GM12878 (cell line): ENCODE results near the gene ZFP36. TPM values are rescaled to one million over a fixed set of nuclear protein-coding genes. Genes with fewer than 3 reads are reported as not detected.

ENCODE experiments used
- ATAC-seq: fragments of 200-7000 bp; cut with Tn5 transposase; 3 replicates; pipeline ENCODE4 v1.9.1; 2020; ENCODE audit warnings: mild to moderate bottlenecking, moderate library complexity
- BruUV-seq: library from RNA; stranded (reverse); fragments of 400-500 nt; replicated peaks from 2 replicates; lab custom pipeline; 2021; lab: Mats Ljungman, UMichigan
- CTCF ChIA-PET: fragments of 300-600 bp; sonication (Branson Sonifier 250); formaldehyde crosslinking; extraction: SDS; loops from one replicate; lab custom pipeline; 2021; ENCODE audit warnings: inconsistent platforms; lab: Yijun Ruan, JAX
- POLR2A ChIA-PET: fragments of 350-600 bp; formaldehyde crosslinking; extraction: SDS; loops from one replicate; lab custom pipeline; 2021; ENCODE audit warnings: inconsistent platforms; lab: Charles Lee
- RAD21 ChIA-PET: fragments of 300-600 bp; sonication (Branson Sonifier 250); formaldehyde crosslinking; loops from one replicate; lab custom pipeline; 2023; ENCODE audit warnings: antibody characterized with exemption; ENCODE audit not compliant: unreplicated experiment; lab: Charles Lee
- SMC1A ChIA-PET: fragments of 300-600 bp; sonication (Branson Sonifier 250); formaldehyde crosslinking; loops from one replicate; lab custom pipeline; 2023; ENCODE audit not compliant: unreplicated experiment, uncharacterized antibody; lab: Charles Lee
- DNase-seq: peaks from one replicate; pipeline ENCODE4 v3.0.0-alpha.2; 2011; ENCODE audit warnings: low read depth, low spot score
- FAIRE-seq: peaks from 3 replicates; lab custom pipeline; 2011; peaks lifted over from hg19 to GRCh38; lab: Jason Lieb, UNC
- H2AFZ ChIP-seq: 2 replicates; pipeline ENCODE4 v1.6.0; 2011; ENCODE audit warnings: low read depth, low read length, control low read depth; ENCODE audit not compliant: control insufficient read depth
- H3K27ac ChIP-seq: 2 replicates; pipeline ENCODE4 v1.5.1; 2011; ENCODE audit warnings: control low read depth; ENCODE audit not compliant: control insufficient read depth, insufficient read depth
- H3K27me3 ChIP-seq, 2 experiments: replicated peaks in 1 of 2; 2 replicates each; pipeline versions ENCODE4 v1.6.0 to v1.6.1; 2011; ENCODE audit warnings: low read length in 1 of 2; ENCODE audit not compliant: control insufficient read depth in 2 of 2, insufficient read depth in 2 of 2
- H3K36me3 ChIP-seq, 2 experiments: 2 replicates each; pipeline ENCODE4 v1.5.1; 2011; ENCODE audit warnings: low read length in 1 of 2; ENCODE audit not compliant: control insufficient read depth in 2 of 2, insufficient read depth in 2 of 2
- H3K4me1 ChIP-seq: 2 replicates; pipeline ENCODE4 v1.6.1; 2011; ENCODE audit warnings: mild to moderate bottlenecking, low read length, moderate library complexity, mixed read lengths; ENCODE audit not compliant: control insufficient read depth, insufficient read depth
- H3K4me2 ChIP-seq: 2 replicates; pipeline ENCODE4 v1.6.0; 2011; ENCODE audit warnings: control low read depth; ENCODE audit not compliant: control insufficient read depth, insufficient read depth
- H3K4me3 ChIP-seq: fragments of 200-600 bp; sonication (generic); 2 replicates; pipeline ENCODE4 v1.5.1; 2016
- H3K79me2 ChIP-seq: 2 replicates; pipeline ENCODE4 v1.6.0; 2011; ENCODE audit warnings: low read length; ENCODE audit not compliant: control insufficient read depth, insufficient read depth
- H3K9ac ChIP-seq: 2 replicates; pipeline ENCODE4 v1.8.0; 2011; ENCODE audit warnings: low read length, control low read depth, mixed read lengths; ENCODE audit not compliant: control insufficient read depth, insufficient read depth
- H3K9me3 ChIP-seq: replicated peaks from 3 replicates; pipeline ENCODE4 v1.5.1; 2011; ENCODE audit warnings: mild to moderate bottlenecking, low read length; ENCODE audit not compliant: control insufficient read depth, insufficient read depth
- H4K20me1 ChIP-seq: 2 replicates; pipeline ENCODE4 v1.6.0; 2011; ENCODE audit not compliant: control insufficient read depth, insufficient read depth
- BACH1 ChIP-seq: fragments of 450-650 bp; IDR thresholded peaks from 2 replicates; pipeline ENCODE4 v1.6.1; 2017; ENCODE audit warnings: mild to moderate bottlenecking, borderline replicate concordance
- BCL11A ChIP-seq: IDR thresholded peaks from 2 replicates; pipeline ENCODE4 v1.6.1; 2011; ENCODE audit warnings: low read depth, low read length
- MEF2A ChIP-seq: IDR thresholded peaks from 2 replicates; pipeline ENCODE4 v1.6.1; 2011; ENCODE audit warnings: low read depth, mild to moderate bottlenecking, low read length, moderate library complexity; ENCODE audit not compliant: insufficient read depth
- MYC ChIP-seq: IDR thresholded peaks from 2 replicates; pipeline ENCODE4 v1.6.1; 2011; ENCODE audit warnings: mild to moderate bottlenecking, low read length, moderate library complexity, inconsistent platforms; ENCODE audit not compliant: insufficient read depth, insufficient replicate concordance, insufficient read length, severe bottlenecking
- NBN ChIP-seq: fragments of 450-650 bp; IDR thresholded peaks from 2 replicates; pipeline ENCODE4 v1.6.1; 2016
- PML ChIP-seq: IDR thresholded peaks from 2 replicates; pipeline ENCODE4 v1.6.1; 2012; ENCODE audit warnings: low read length, inconsistent platforms
- POU2F2 ChIP-seq: IDR thresholded peaks from 3 replicates; pipeline ENCODE4 v1.6.1; 2011; ENCODE audit warnings: low read depth, mild to moderate bottlenecking, low read length, borderline replicate concordance
- SIX5 ChIP-seq: IDR thresholded peaks from 2 replicates; pipeline ENCODE4 v1.6.1; 2011; ENCODE audit warnings: mild to moderate bottlenecking, low read depth, low read length, moderate library complexity; ENCODE audit not compliant: severe bottlenecking
- SMC3 ChIP-seq: IDR thresholded peaks from 2 replicates; pipeline ENCODE4 v1.6.1; 2011; ENCODE audit warnings: low read length, improper control_type of control experiment, borderline replicate concordance
- SPI1 ChIP-seq: IDR thresholded peaks from 2 replicates; pipeline ENCODE4 v1.6.1; 2011; ENCODE audit warnings: low read depth, mild to moderate bottlenecking, low read length, moderate library complexity, borderline replicate concordance; ENCODE audit not compliant: insufficient read depth
- SREBF1 ChIP-seq: IDR thresholded peaks from 2 replicates; pipeline ENCODE4 v1.6.1; 2012; ENCODE audit warnings: mild to moderate bottlenecking, low read length
- STAT3 ChIP-seq: IDR thresholded peaks from 2 replicates; pipeline ENCODE4 v1.6.1; 2011; ENCODE audit warnings: low read depth, low read length, improper control_type of control experiment
- SUPT20H ChIP-seq: IDR thresholded peaks from 2 replicates; pipeline ENCODE4 v1.6.1; 2011; ENCODE audit warnings: low read depth, mild to moderate bottlenecking, low read length, moderate library complexity, borderline replicate concordance; ENCODE audit not compliant: control insufficient read depth
- SUZ12 ChIP-seq: fragments of 200-600 bp; sonication (generic); IDR thresholded peaks from one replicate; pipeline ENCODE4 v1.6.1; 2018; ENCODE audit warnings: antibody characterized with exemption, mild to moderate bottlenecking; ENCODE audit not compliant: unreplicated experiment
- WGBS: methylation state at CpG from one replicate; pipeline ENCODE4 v1.1.6; 2016; ENCODE audit warnings: low lambda C conversion rate; ENCODE audit not compliant: insufficient replicate concordance, insufficient coverage; ENCODE audit errors: missing lambda C conversion rate; 5-methylcytosine and 5-hydroxymethylcytosine counted together
- in situ Hi-C: fragments of 300-500 bp; cut with MboI; formaldehyde crosslinking; loops from 9 replicates; pipeline ENCODE4 v1.14.3; 2018; ENCODE audit warnings: mixed read lengths
- intact Hi-C: fragments of 100-400 bp; cut with micrococcal nuclease; formaldehyde crosslinking; loops from one replicate; pipeline ENCODE4 v1.14.2; 2022; ENCODE audit not compliant: unreplicated experiment
- polyA plus RNA-seq, 11 experiments: library from polyadenylated mRNA; depleted of rRNA in 4 of 11; unstranded in 6 of 11; stranded (reverse) in 5 of 11; fragments of >200 nt; fragmentation: Nextera tagmentation in 4 of 11; fragmentation: Illumina TruSeq in 1 of 11; extraction: Ambion mirVana in 4 of 11; extraction: Trizol in 1 of 11; gene quantifications; 1 replicate in 1 of 11; 2 replicates in 10 of 11; pipeline versions ENCODE4 v1.2.1 to v1.2.3, GENCODE V29; 2011 to 2016; ENCODE audit warnings: inconsistent platforms in 2 of 11, missing spikeins in 2 of 11, low read depth in 1 of 11
- total RNA-seq, 4 experiments: library from RNA; depleted of rRNA in 3 of 4; stranded (reverse); fragments of >200 nt in 3 of 4; fragmentation: Illumina TruSeq in 1 of 4; extraction: Trizol in 1 of 4; gene quantifications; 2 replicates each; pipeline versions ENCODE4 v1.2.1 to v1.2.3, GENCODE V29; 2013 to 2021
- TF ChIP-seq, protein P1 (sequence below): fragments of 450-650 bp; formaldehyde crosslinking; IDR thresholded peaks from 2 replicates; pipeline ENCODE4 v1.5.0; 2022; ENCODE audit warnings: mild to moderate bottlenecking, missing genetic modification characterization

ZFP36 gene
- total and polyA plus RNA-seq, 10 of the 15 experiments (the other 5 are each of a cell fraction or from before 2014, with no cell fraction given), result 5.3 to 55.0 (median 18.1) TPM

GRCh38 chr19:39360599-39360998 is 46.0 kb upstream of the ZFP36 start:
- FAIRE-seq (no peak), ATAC-seq (no peak)
- Histone ChIP-seq H2AFZ (no peak overlapping the region), H3K4me1 (peaks cover 8% of the 10 kb centered on the region)
- 93% methylated on average over 1 of the region's 1 CpG for WGBS
- POLR2A ChIA-PET, result no interaction called here
- in situ Hi-C loops, result no loop called here
- TF ChIP-seq SREBF1 (no peak), POU2F2 (no peak), BCL11A (no peak), MEF2A (no peak), SUZ12 (no peak), SUPT20H (no peak), STAT3 (no peak), BACH1 (no peak), MYC (no peak), SMC3 (no peak), SIX5 (no peak), NBN (no peak), SPI1 (no peak), PML (no peak)
- TF ChIP-seq, protein P1, sequence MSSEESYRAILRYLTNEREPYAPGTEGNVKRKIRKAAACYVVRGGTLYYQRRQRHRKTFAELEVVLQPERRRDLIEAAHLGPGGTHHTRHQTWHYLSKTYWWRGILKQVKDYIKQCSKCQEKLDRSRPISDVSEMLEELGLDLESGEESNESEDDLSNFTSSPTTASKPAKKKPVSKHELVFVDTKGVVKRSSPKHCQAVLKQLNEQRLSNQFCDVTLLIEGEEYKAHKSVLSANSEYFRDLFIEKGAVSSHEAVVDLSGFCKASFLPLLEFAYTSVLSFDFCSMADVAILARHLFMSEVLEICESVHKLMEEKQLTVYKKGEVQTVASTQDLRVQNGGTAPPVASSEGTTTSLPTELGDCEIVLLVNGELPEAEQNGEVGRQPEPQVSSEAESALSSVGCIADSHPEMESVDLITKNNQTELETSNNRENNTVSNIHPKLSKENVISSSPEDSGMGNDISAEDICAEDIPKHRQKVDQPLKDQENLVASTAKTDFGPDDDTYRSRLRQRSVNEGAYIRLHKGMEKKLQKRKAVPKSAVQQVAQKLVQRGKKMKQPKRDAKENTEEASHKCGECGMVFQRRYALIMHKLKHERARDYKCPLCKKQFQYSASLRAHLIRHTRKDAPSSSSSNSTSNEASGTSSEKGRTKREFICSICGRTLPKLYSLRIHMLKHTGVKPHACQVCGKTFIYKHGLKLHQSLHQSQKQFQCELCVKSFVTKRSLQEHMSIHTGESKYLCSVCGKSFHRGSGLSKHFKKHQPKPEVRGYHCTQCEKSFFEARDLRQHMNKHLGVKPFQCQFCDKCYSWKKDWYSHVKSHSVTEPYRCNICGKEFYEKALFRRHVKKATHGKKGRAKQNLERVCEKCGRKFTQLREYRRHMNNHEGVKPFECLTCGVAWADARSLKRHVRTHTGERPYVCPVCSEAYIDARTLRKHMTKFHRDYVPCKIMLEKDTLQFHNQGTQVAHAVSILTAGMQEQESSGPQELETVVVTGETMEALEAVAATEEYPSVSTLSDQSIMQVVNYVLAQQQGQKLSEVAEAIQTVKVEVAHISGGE (CRISPR knock-in tag), result no peak
- TF ChIP-seq, all 136 proteins: peak for 0
- Histone ChIP-seq H3K27ac (no peak overlapping the region), H3K4me3 (no peak overlapping the region), H3K36me3 (peaks cover 16 to 22% of the 10 kb centered on the region in 2 experiments), H3K4me2 (no peak overlapping the region), H3K9ac (no peak overlapping the region), H4K20me1 (no peaks in the 10 kb centered on the region), H3K9me3 (no peaks in the 10 kb centered on the region), H3K79me2 (no peaks in the 10 kb centered on the region), H3K27me3 (no peaks in the 10 kb centered on the region)
- intact Hi-C loops, result no loop called here
- ChIA-PET SMC1A (no interaction called here), RAD21 (no interaction called here), CTCF (no interaction called here)
- no TSS peak for BruUV-seq
- no peak for DNase-seq
